Measurements from ENCODE around the gene SCN3A. TPM values are rescaled to one million over a fixed set of nuclear protein-coding genes. Genes with fewer than 3 reads are reported as not detected.

SCN3A gene
- polyA plus RNA-seq, 1 donor (not counting 4 experiments of a cell fraction or from before 2014, with no cell fraction given) = 0.01 TPM

GRCh38 chr2:165074884-165075283, 129.0 kb downstream of the SCN3A start:
- Histone ChIP-seq H3K9me3 (ENCODE audit: control insufficient read depth, low read depth, low read length) (no peaks in the 10 kb centered on the region), H4K20me1 (ENCODE audit: control insufficient read depth, extremely low read depth, insufficient read depth, low read length) (no peaks in the 10 kb centered on the region), H2AFZ (ENCODE audit: control insufficient read depth, low read length) (no peak overlapping the region), H3K9ac (ENCODE audit: control insufficient read depth, extremely low read depth, insufficient read depth, low read length) (no peak overlapping the region), H3K36me3 (ENCODE audit: control insufficient read depth in 2 of 2, extremely low read depth in 1 of 2, insufficient read depth in 2 of 2, low read length in 2 of 2) (no peaks in the 10 kb centered on the region), H3K4me3 (ENCODE audit: control insufficient read depth in 2 of 3, extremely low read depth in 1 of 3, insufficient read depth in 2 of 3, low read depth in 1 of 3, low read length in 3 of 3) (no peak overlapping the region), H3K27ac (ENCODE audit: control insufficient read depth, insufficient read depth, low read length) (no peak overlapping the region), H3K9me1 (ENCODE audit: control insufficient read depth, extremely low read depth, insufficient read depth, low read length) (no peaks in the 10 kb centered on the region), H3K4me1 (ENCODE audit: control insufficient read depth, extremely low read depth, insufficient read depth, low read length) (no peaks in the 10 kb centered on the region), H3K4me2 (ENCODE audit: control insufficient read depth, extremely low read depth, insufficient read depth, low read depth, low read length) (no peak overlapping the region), H3K79me2 (ENCODE audit: control insufficient read depth, insufficient read depth, low read length) (no peaks in the 10 kb centered on the region), H3K27me3 (ENCODE audit: control insufficient read depth, extremely low read depth, insufficient read depth, low read length) (no peaks in the 10 kb centered on the region)
- FAIRE-seq (no peak), DNase-seq (ENCODE audit: low read depth, low spot score) (no peak)
- dilution Hi-C loops (cut with MboI; ENCODE audit: extremely low pct_ligation_motif_present, low sequenced_read_pairs) = no loop called here
- TF ChIP-seq, protein P1, sequence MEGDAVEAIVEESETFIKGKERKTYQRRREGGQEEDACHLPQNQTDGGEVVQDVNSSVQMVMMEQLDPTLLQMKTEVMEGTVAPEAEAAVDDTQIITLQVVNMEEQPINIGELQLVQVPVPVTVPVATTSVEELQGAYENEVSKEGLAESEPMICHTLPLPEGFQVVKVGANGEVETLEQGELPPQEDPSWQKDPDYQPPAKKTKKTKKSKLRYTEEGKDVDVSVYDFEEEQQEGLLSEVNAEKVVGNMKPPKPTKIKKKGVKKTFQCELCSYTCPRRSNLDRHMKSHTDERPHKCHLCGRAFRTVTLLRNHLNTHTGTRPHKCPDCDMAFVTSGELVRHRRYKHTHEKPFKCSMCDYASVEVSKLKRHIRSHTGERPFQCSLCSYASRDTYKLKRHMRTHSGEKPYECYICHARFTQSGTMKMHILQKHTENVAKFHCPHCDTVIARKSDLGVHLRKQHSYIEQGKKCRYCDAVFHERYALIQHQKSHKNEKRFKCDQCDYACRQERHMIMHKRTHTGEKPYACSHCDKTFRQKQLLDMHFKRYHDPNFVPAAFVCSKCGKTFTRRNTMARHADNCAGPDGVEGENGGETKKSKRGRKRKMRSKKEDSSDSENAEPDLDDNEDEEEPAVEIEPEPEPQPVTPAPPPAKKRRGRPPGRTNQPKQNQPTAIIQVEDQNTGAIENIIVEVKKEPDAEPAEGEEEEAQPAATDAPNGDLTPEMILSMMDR (optimal IDR thresholded peaks at IDR 0.05 in 1 of 3, IDR thresholded peaks at IDR 0.05 in 1 of 3, conservative IDR thresholded peaks at IDR 0.05 in 1 of 3; ENCODE audit: extremely low read depth in 1 of 3, insufficient read depth in 2 of 3, low read length in 3 of 3) = no peak
- no peak for TF ChIP-seq EZH2 (IDR thresholded peaks at IDR 0.05; ENCODE audit: low read length)

DNA sequence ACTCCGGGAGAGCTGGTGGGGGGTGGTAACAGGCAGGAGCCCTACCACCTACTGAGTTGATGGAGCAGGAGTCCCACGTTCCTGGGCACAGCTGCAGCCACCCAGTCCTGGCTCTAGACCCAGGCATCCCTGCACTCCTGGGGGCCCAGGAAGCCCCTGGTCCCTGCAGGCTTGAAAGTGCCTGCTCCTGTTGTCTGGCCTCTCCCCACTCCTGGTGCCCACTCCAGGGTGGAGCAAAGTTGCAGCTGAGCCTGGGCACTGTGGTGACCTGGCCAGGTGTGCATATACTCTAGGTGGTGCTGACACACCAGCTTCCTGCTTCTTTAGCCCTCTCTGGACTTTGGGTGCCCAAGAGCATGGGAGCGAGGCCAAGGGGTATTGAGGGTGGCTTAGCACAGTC, 129.5 kb downstream of the SCN3A start:
- no peak overlapping the region for H3K27ac ChIP-seq (ENCODE audit: control insufficient read depth, insufficient read depth, low read length)
- H3K79me2 ChIP-seq (ENCODE audit: control insufficient read depth, insufficient read depth, low read length) = no peaks in the 10 kb centered on the region
- no peak overlapping the region for H2AFZ ChIP-seq (ENCODE audit: control insufficient read depth, low read length)
- FAIRE-seq (no peak), DNase-seq (ENCODE audit: low read depth, low spot score) (no peak)
- no peaks in the 10 kb centered on the region for H3K9me1 ChIP-seq (ENCODE audit: control insufficient read depth, extremely low read depth, insufficient read depth, low read length)
- dilution Hi-C loops (cut with MboI; ENCODE audit: extremely low pct_ligation_motif_present, low sequenced_read_pairs) = no loop called here
- no peaks in the 10 kb centered on the region for H4K20me1 ChIP-seq (ENCODE audit: control insufficient read depth, extremely low read depth, insufficient read depth, low read length)
- TF ChIP-seq EZH2 (IDR thresholded peaks at IDR 0.05; ENCODE audit: low read length) = no peak
- TF ChIP-seq, protein P1 (optimal IDR thresholded peaks at IDR 0.05 in 1 of 3, IDR thresholded peaks at IDR 0.05 in 1 of 3, conservative IDR thresholded peaks at IDR 0.05 in 1 of 3; ENCODE audit: extremely low read depth in 1 of 3, insufficient read depth in 2 of 3, low read length in 3 of 3) = no peak
- no peak overlapping the region for H3K4me2 ChIP-seq (ENCODE audit: control insufficient read depth, extremely low read depth, insufficient read depth, low read depth, low read length)
- no peak overlapping the region for H3K4me3 ChIP-seq (ENCODE audit: control insufficient read depth in 2 of 3, extremely low read depth in 1 of 3, insufficient read depth in 2 of 3, low read depth in 1 of 3, low read length in 3 of 3)
- no peaks in the 10 kb centered on the region for H3K36me3 ChIP-seq (ENCODE audit: control insufficient read depth in 2 of 2, extremely low read depth in 1 of 2, insufficient read depth in 2 of 2, low read length in 2 of 2)
- H3K9me3 ChIP-seq (ENCODE audit: control insufficient read depth, low read depth, low read length) = no peaks in the 10 kb centered on the region
- no peaks in the 10 kb centered on the region for H3K27me3 ChIP-seq (ENCODE audit: control insufficient read depth, extremely low read depth, insufficient read depth, low read length)
- H3K9ac ChIP-seq (ENCODE audit: control insufficient read depth, extremely low read depth, insufficient read depth, low read length) = no peak overlapping the region
- no peaks in the 10 kb centered on the region for H3K4me1 ChIP-seq (ENCODE audit: control insufficient read depth, extremely low read depth, insufficient read depth, low read length)
